MCF 10A (cell line): ENCODE results near the gene TEK. TPM values are rescaled to one million over a fixed set of nuclear protein-coding genes. Genes with fewer than 3 reads are reported as not detected.
"Not testable (repeated sequence)": the region's sequence is repeated elsewhere in the genome, so short reads cannot be mapped to it uniquely, and the experiment has no call there.

ENCODE experiments used
- BruUV-seq: library from RNA; stranded (reverse); fragments of 400-500 nt; replicated peaks from 2 replicates; lab custom pipeline; 2021; lab: Mats Ljungman, UMichigan
- CTCF ChIA-PET: fragments of 300-600 bp; sonication (Branson Sonifier 250); formaldehyde crosslinking; extraction: SDS; loops from one replicate; lab custom pipeline; 2021; ENCODE audit warnings: antibody characterized with exemption, inconsistent platforms; lab: Yijun Ruan, JAX
- POLR2A ChIA-PET: fragments of 300-600, 350-650 bp; sonication (Branson Sonifier 250); formaldehyde crosslinking; extraction: SDS; loops from one replicate; lab custom pipeline; 2020; ENCODE audit warnings: antibody characterized with exemption, inconsistent platforms; lab: Yijun Ruan, JAX
- DNase-seq: peaks from one replicate; pipeline ENCODE4 v3.0.0-alpha.2; 2018; ENCODE audit not compliant: unreplicated experiment
- H3K27ac Mint-ChIP-seq: one replicate; pipeline ENCODE4 v1.8.0; 2022; ENCODE audit warnings: mild to moderate bottlenecking, low read depth, mixed read lengths; ENCODE audit not compliant: unreplicated experiment
- H3K27me3 Mint-ChIP-seq: one replicate; pipeline ENCODE4 v1.8.0; 2022; ENCODE audit warnings: mixed read lengths; ENCODE audit not compliant: insufficient read depth, unreplicated experiment
- H3K36me3 Mint-ChIP-seq: one replicate; pipeline ENCODE4 v1.8.0; 2022; ENCODE audit warnings: mild to moderate bottlenecking, moderate library complexity, mixed read lengths; ENCODE audit not compliant: insufficient read depth, unreplicated experiment
- H3K4me1 Mint-ChIP-seq: one replicate; pipeline ENCODE4 v1.8.0; 2022; ENCODE audit warnings: mixed read lengths; ENCODE audit not compliant: insufficient read depth, unreplicated experiment
- H3K4me3 Mint-ChIP-seq: one replicate; pipeline ENCODE4 v1.8.0; 2022; ENCODE audit warnings: mild to moderate bottlenecking, moderate library complexity, mixed read lengths; ENCODE audit not compliant: unreplicated experiment
- H3K9me3 Mint-ChIP-seq: one replicate; pipeline ENCODE4 v1.8.0; 2022; ENCODE audit warnings: mixed read lengths; ENCODE audit not compliant: unreplicated experiment
- CTCF ChIP-seq: fragments of 200-600 bp; IDR thresholded peaks from one replicate; pipeline ENCODE4 v1.8.0; 2022; ENCODE audit warnings: antibody characterized with exemption, mild to moderate bottlenecking; ENCODE audit not compliant: unreplicated experiment
- intact Hi-C: fragments of 100-400 bp; cut with micrococcal nuclease; formaldehyde crosslinking; loops from 2 replicates; pipeline ENCODE4 v1.14.1; 2022
- total RNA-seq: library from RNA; stranded (reverse); gene quantifications from 2 replicates; pipeline ENCODE4 v1.2.3, GENCODE V29; 2022

Gene TEK
- total RNA-seq, 1 experiment from 2014 or later, result 0.91 TPM

GRCh38 chr9:27212621-27213020 is 103.6 kb downstream of the TEK start:
- no peaks in the 10 kb centered on the region for H3K9me3 Mint-ChIP-seq
- H3K4me1 Mint-ChIP-seq, result peaks cover 11% of the 10 kb centered on the region
- no peaks in the 10 kb centered on the region for H3K36me3 Mint-ChIP-seq
- DNase-seq, result no peak
- intact Hi-C loops, result no loop called here
- no peak overlapping the region for H3K27ac Mint-ChIP-seq
- H3K27me3 Mint-ChIP-seq, result no peaks in the 10 kb centered on the region
- no TSS peak for BruUV-seq
- TF ChIP-seq CTCF, result no peak
- no peak overlapping the region for H3K4me3 Mint-ChIP-seq
- POLR2A ChIA-PET, result interaction anchor here (0.6 kb wide), 1 partner anchor 41 kb away, joined by 3 read pairs; no protein-coding TSS in a partner anchor
- CTCF ChIA-PET, result interaction anchor here (0.6 kb wide), 1 partner anchor 181 kb away, joined by 3 read pairs; no protein-coding TSS in a partner anchor

GRCh38 chr9:27227192-27227591 is 118.2 kb downstream of the TEK start:
- TF ChIP-seq CTCF, result no peak
- Mint-ChIP-seq H3K27ac (peak overlapping the region; percentile 91), H3K9me3 (peaks cover 7% of the 10 kb centered on the region), H3K36me3 (peaks cover 10% of the 10 kb centered on the region), H3K27me3 (peaks cover 4% of the 10 kb centered on the region), H3K4me1 (peaks cover 6% of the 10 kb centered on the region), H3K4me3 (no peak overlapping the region)
- ChIA-PET POLR2A (interaction anchor here (1.7 to 1.8 kb wide), 2 partner anchors 12 to 34 kb away, joined by 4 to 6 read pairs; no protein-coding TSS in a partner anchor), CTCF (interaction anchor here (0.7 to 1.1 kb wide), 5 partner anchors 20 to 196 kb away, joined by 3 to 4 read pairs (median 3); no protein-coding TSS in a partner anchor)
- DNase-seq, result peak; percentile 96
- no TSS peak for BruUV-seq
- intact Hi-C loops, result no loop called here

GRCh38 chr9:27239648-27240047 is 130.6 kb downstream of the TEK start:
- H3K9me3 Mint-ChIP-seq, result peaks cover 16% of the 10 kb centered on the region
- H3K36me3 Mint-ChIP-seq, DNase-seq, H3K27me3 Mint-ChIP-seq, H3K27ac Mint-ChIP-seq, H3K4me1 Mint-ChIP-seq, H3K4me3 Mint-ChIP-seq, intact Hi-C loops, CTCF ChIA-PET, BruUV-seq: not testable (repeated sequence)
- POLR2A ChIA-PET, result interaction anchor here (0.7 to 1.6 kb wide), 2 partner anchors 12 to 22 kb away, joined by 3 to 6 read pairs; no protein-coding TSS in a partner anchor

- peak; percentile 68 for DNase-seq
- Mint-ChIP-seq H3K9me3 (no peaks in the 10 kb centered on the region), H3K36me3 (no peaks in the 10 kb centered on the region), H3K4me3 (no peak overlapping the region), H3K27me3 (no peaks in the 10 kb centered on the region), H3K4me1 (peaks cover 15% of the 10 kb centered on the region), H3K27ac (peak overlapping the region; percentile 38)
- ChIA-PET CTCF (interaction anchor here (0.5 to 2.9 kb wide), 24 partner anchors 9 to 1923 kb away, joined by 3 to 14 read pairs (median 4); no protein-coding TSS in a partner anchor), POLR2A (interaction anchor here (0.7 to 0.9 kb wide), 2 partner anchors 122 to 1787 kb away, joined by 3 read pairs; no protein-coding TSS in a partner anchor)
- peak; percentile 30 for TF ChIP-seq CTCF
- BruUV-seq, result no TSS peak
- intact Hi-C loops, result loop anchor here (1.0 kb wide), 1 partner anchor 29 kb away; no protein-coding TSS in a partner anchor
Measured at GRCh38 chr9:27247756-27248155, 138.7 kb downstream of the TEK start.
